Peyer's patch (tissue), 4 donors: ENCODE measurements around the gene NMT1.

Source experiments
- POLR2A ChIP-seq, 2 donors: fragments of 450-650 bp; IDR thresholded peaks; one replicate each; pipeline ENCODE4 v1.5.1; 2017; ENCODE audit warnings: antibody characterized with exemption in 2 of 2, mild to moderate bottlenecking in 2 of 2, moderate library complexity in 2 of 2
- TF ChIP-seq, protein P1 (sequence below), 6 experiments: fragments of 450-650 bp in 4 of 6; fragments of 200-600 bp in 2 of 6; sonication (generic) in 1 of 6; IDR thresholded peaks; one replicate each; pipeline ENCODE4 v1.5.1; 2017 to 2019; ENCODE audit warnings: antibody characterized with exemption in 6 of 6, mild to moderate bottlenecking in 3 of 6, moderate library complexity in 1 of 6

DNA sequence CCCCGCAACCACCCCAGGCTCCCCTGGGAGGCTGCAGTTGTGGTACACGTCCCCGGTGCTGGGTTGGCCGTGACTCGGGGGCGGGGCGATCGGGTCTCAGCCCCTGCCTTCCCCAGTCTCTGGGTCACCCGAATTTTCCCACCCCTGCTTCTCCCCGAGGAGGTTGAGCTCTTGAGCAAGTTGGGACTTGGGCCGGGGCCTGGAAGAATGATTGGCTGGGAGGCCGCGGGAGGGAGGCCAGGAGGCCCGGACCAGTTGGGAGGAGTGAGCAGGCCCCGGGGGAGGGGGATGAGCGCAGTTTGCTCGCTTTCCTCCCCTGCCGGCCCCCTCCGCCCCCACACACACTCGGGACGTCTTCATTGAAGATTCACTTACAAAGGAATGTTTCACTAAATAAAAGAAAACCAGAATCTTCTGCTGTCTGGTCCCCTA is 82.7 kb downstream of the NMT1 start:
- TF ChIP-seq POLR2A (IDR thresholded peaks at IDR 0.05), result no peak
- TF ChIP-seq, protein P1, sequence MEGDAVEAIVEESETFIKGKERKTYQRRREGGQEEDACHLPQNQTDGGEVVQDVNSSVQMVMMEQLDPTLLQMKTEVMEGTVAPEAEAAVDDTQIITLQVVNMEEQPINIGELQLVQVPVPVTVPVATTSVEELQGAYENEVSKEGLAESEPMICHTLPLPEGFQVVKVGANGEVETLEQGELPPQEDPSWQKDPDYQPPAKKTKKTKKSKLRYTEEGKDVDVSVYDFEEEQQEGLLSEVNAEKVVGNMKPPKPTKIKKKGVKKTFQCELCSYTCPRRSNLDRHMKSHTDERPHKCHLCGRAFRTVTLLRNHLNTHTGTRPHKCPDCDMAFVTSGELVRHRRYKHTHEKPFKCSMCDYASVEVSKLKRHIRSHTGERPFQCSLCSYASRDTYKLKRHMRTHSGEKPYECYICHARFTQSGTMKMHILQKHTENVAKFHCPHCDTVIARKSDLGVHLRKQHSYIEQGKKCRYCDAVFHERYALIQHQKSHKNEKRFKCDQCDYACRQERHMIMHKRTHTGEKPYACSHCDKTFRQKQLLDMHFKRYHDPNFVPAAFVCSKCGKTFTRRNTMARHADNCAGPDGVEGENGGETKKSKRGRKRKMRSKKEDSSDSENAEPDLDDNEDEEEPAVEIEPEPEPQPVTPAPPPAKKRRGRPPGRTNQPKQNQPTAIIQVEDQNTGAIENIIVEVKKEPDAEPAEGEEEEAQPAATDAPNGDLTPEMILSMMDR (IDR thresholded peaks at IDR 0.05), result no peak
